HCT116 (cell line): Measurements from ENCODE around the gene CYP4F11. TPM values are rescaled to one million over a fixed set of nuclear protein-coding genes. Genes with fewer than 3 reads are reported as not detected.

Source experiments
- ATAC-seq: fragments of 200-7000 bp; cut with Tn5 transposase; 2 replicates; pipeline ENCODE4 v1.9.1; 2020; ENCODE audit warnings: mild to moderate bottlenecking, moderate library complexity
- BruUV-seq: library from RNA; stranded (reverse); fragments of 400-500 nt; replicated peaks from 2 replicates; lab custom pipeline; 2021; lab: Mats Ljungman, UMichigan
- CTCF ChIA-PET: fragments of 300-600 bp; sonication (Branson Sonifier 250); formaldehyde crosslinking; loops from one replicate; lab custom pipeline; 2021; ENCODE audit warnings: antibody characterized with exemption; lab: Charles Lee
- POLR2A ChIA-PET: fragments of 300-600, 350-600 bp; sonication (Branson Sonifier 250); formaldehyde crosslinking; loops from one replicate; lab custom pipeline; 2021; ENCODE audit warnings: antibody characterized with exemption; lab: Charles Lee
- RAD21 ChIA-PET, 2 experiments: fragments of 300-600 bp; sonication (Branson Sonifier 250); formaldehyde crosslinking; loops; one replicate each; lab custom pipeline; 2023; ENCODE audit warnings: low total read pairs in 2 of 2; ENCODE audit not compliant: uncharacterized antibody in 2 of 2, unreplicated experiment in 2 of 2, low non-redundant PET in 1 of 2; lab: Charles Lee
- DNase-seq: peaks from one replicate; pipeline ENCODE4 v3.0.0-alpha.2; 2010; ENCODE audit warnings: low read depth, low spot score
- H2AFZ ChIP-seq: fragments of 200-600 bp; shearing (Covaris generic), sonication (generic); 2 replicates; pipeline ENCODE4 v1.6.1; 2017; ENCODE audit warnings: low read depth, mixed run types, mixed read lengths, antibody characterized with exemption, low read length; ENCODE audit not compliant: poor library complexity, severe bottlenecking
- H3K27ac ChIP-seq: 2 replicates; pipeline ENCODE4 v1.5.1; 2012; ENCODE audit warnings: low read depth, low read length
- H3K27me3 ChIP-seq: fragments of 200-600 bp; sonication (generic); 2 replicates; pipeline ENCODE4 v1.6.1; 2016; ENCODE audit warnings: mixed run types, low read length, mixed read lengths; ENCODE audit not compliant: insufficient read depth
- H3K36me3 ChIP-seq, 2 experiments: fragments of 200-500 bp in 1 of 2; fragments of 200-600 bp in 1 of 2; sonication (Bioruptor generic) in 1 of 2; sonication (generic) in 1 of 2; 2 replicates each; pipeline versions ENCODE4 v1.5.1 to v1.6.1; 2014 to 2016; ENCODE audit warnings: low read length in 2 of 2, inconsistent platforms in 1 of 2, mixed read lengths in 1 of 2, mixed run types in 1 of 2; ENCODE audit not compliant: insufficient read depth in 2 of 2, control insufficient read depth in 1 of 2
- H3K4me1 ChIP-seq, 2 experiments: fragments of 200-600 bp in 1 of 2; sonication (generic) in 1 of 2; 2 replicates each; pipeline versions ENCODE4 v1.5.1 to v1.6.1; 2012 to 2017; ENCODE audit warnings: low read length in 2 of 2, inconsistent platforms in 1 of 2, mild to moderate bottlenecking in 1 of 2, mixed read lengths in 1 of 2, mixed run types in 1 of 2, moderate library complexity in 1 of 2; ENCODE audit not compliant: insufficient read depth in 2 of 2, control insufficient read depth in 1 of 2
- H3K4me2 ChIP-seq: fragments of 200-600 bp; sonication (generic); 2 replicates; pipeline ENCODE4 v1.6.1; 2017; ENCODE audit warnings: mixed run types, low read length, mixed read lengths
- H3K4me3 ChIP-seq, 2 experiments: fragments of 200-600 bp in 1 of 2; sonication (generic) in 1 of 2; replicated peaks in 1 of 2; 2 replicates each; pipeline ENCODE4 v1.5.1; 2011 to 2016; ENCODE audit warnings: low read length in 2 of 2, control low read depth in 1 of 2, low read depth in 1 of 2, mild to moderate bottlenecking in 1 of 2, mixed read lengths in 1 of 2, mixed run types in 1 of 2
- H3K79me2 ChIP-seq: fragments of 200-600 bp; sonication (generic); 2 replicates; pipeline ENCODE4 v1.6.1; 2017; ENCODE audit warnings: mild to moderate bottlenecking, mixed run types, low read length, moderate library complexity, mixed read lengths; ENCODE audit not compliant: insufficient read depth
- H3K9ac ChIP-seq: fragments of 200-600 bp; sonication (generic); 2 replicates; pipeline ENCODE4 v1.6.1; 2016; ENCODE audit warnings: low read length, mixed read lengths
- H3K9me2 ChIP-seq: fragments of 200-600 bp; sonication (generic), shearing (Covaris generic); 2 replicates; pipeline ENCODE4 v1.6.1; 2017; ENCODE audit warnings: mixed run types, mild to moderate bottlenecking, moderate library complexity; ENCODE audit not compliant: insufficient read depth
- H3K9me3 ChIP-seq, 2 experiments: fragments of 200-500 bp in 1 of 2; fragments of 200-600 bp in 1 of 2; sonication (Bioruptor generic) in 1 of 2; sonication (generic) in 1 of 2; 2 replicates each; pipeline ENCODE4 v1.6.1; 2014 to 2017; ENCODE audit warnings: low read length in 2 of 2, mixed read lengths in 2 of 2, inconsistent platforms in 1 of 2, low read depth in 1 of 2, mild to moderate bottlenecking in 1 of 2, mixed run types in 1 of 2, moderate library complexity in 1 of 2; ENCODE audit not compliant: control insufficient read depth in 1 of 2, insufficient read depth in 1 of 2
- H4K20me1 ChIP-seq: fragments of 200-600 bp; sonication (generic), shearing (Covaris generic); 2 replicates; pipeline ENCODE4 v1.6.1; 2017; ENCODE audit warnings: mixed run types, mild to moderate bottlenecking, moderate library complexity; ENCODE audit not compliant: insufficient read depth
- CBX3 ChIP-seq: IDR thresholded peaks from 2 replicates; pipeline ENCODE4 v1.6.1; 2012; ENCODE audit warnings: low read depth
- CEBPB ChIP-seq: IDR thresholded peaks from 2 replicates; pipeline ENCODE4 v1.6.1; 2012; ENCODE audit warnings: low read depth
- CTCF ChIP-seq, 3 experiments: fragments of 200-600 bp in 1 of 3; sonication (generic) in 1 of 3; IDR thresholded peaks in 2 of 3; conservative IDR thresholded peaks in 1 of 3; 2 replicates each; pipeline ENCODE4 v1.5.1; 2012 to 2017; ENCODE audit warnings: low read depth in 2 of 3, low read length in 2 of 3, antibody characterized with exemption in 1 of 3, borderline replicate concordance in 1 of 3, control low read depth in 1 of 3, mild to moderate bottlenecking in 1 of 3, mixed read lengths in 1 of 3, mixed run types in 1 of 3, moderate library complexity in 1 of 3; ENCODE audit not compliant: insufficient read depth in 1 of 3
- ELF1 ChIP-seq: IDR thresholded peaks from 2 replicates; pipeline ENCODE4 v1.6.1; 2012; ENCODE audit warnings: low read depth, borderline replicate concordance
- EZH2 ChIP-seq: fragments of 200-600 bp; sonication (generic); IDR thresholded peaks from 2 replicates; pipeline ENCODE4 v1.6.1; 2017; ENCODE audit warnings: antibody characterized with exemption, mixed run types
- FOSL1 ChIP-seq: IDR thresholded peaks from 2 replicates; pipeline ENCODE4 v1.6.1; 2012; ENCODE audit warnings: low read depth
- MAX ChIP-seq: IDR thresholded peaks from 2 replicates; pipeline ENCODE4 v1.6.1; 2012
- POLR2A ChIP-seq: IDR thresholded peaks from 2 replicates; pipeline ENCODE4 v1.7.0; 2011; ENCODE audit warnings: borderline replicate concordance; ENCODE audit not compliant: insufficient read depth, insufficient read length; ENCODE audit errors: extremely low read depth
- SIN3A ChIP-seq: IDR thresholded peaks from 2 replicates; pipeline ENCODE4 v1.6.1; 2012; ENCODE audit warnings: low read depth
- SP1 ChIP-seq: IDR thresholded peaks from 2 replicates; pipeline ENCODE4 v1.6.1; 2012; ENCODE audit warnings: low read depth
- TCF7L2 ChIP-seq: IDR thresholded peaks from 2 replicates; pipeline ENCODE4 v1.7.0; 2011; ENCODE audit warnings: borderline replicate concordance, inconsistent platforms; ENCODE audit not compliant: insufficient read depth, insufficient read length; ENCODE audit errors: extremely low read depth
- ZBTB33 ChIP-seq: IDR thresholded peaks from 2 replicates; pipeline ENCODE4 v1.6.1; 2011; ENCODE audit warnings: mild to moderate bottlenecking, low read length, moderate library complexity; ENCODE audit not compliant: insufficient replicate concordance; ENCODE audit errors: extremely low read depth
- intact Hi-C: fragments of 100-400 bp; cut with micrococcal nuclease; formaldehyde crosslinking; loops from 2 replicates; pipeline ENCODE4 v1.10.0; 2022
- total RNA-seq: library from RNA; stranded (reverse); gene quantifications from one replicate; pipeline ENCODE4 v1.2.1, GENCODE V29; 2021; ENCODE audit not compliant: unreplicated experiment

Gene CYP4F11
- total RNA-seq, 1 experiment from 2014 or later: 17.9 TPM

GRCh38 chr19:15911599-15912235 is 22.6 kb downstream of the CYP4F11 start:
- POLR2A ChIA-PET: no interaction called here
- ATAC-seq: no peak

More at GRCh38 chr19:15911599-15912235, 22.6 kb downstream of the CYP4F11 start:
- no peak overlapping the region for H3K9ac ChIP-seq
- no peak for DNase-seq
- H3K9me2 ChIP-seq: no peaks in the 10 kb centered on the region
- no peak overlapping the region for H3K4me3 ChIP-seq
- H3K79me2 ChIP-seq: no peaks in the 10 kb centered on the region
- TF ChIP-seq FOSL1: no peak
- TF ChIP-seq EZH2: no peak
- TF ChIP-seq POLR2A: no peak
- TF ChIP-seq CEBPB: no peak
- no peak for TF ChIP-seq MAX
- no peak for TF ChIP-seq TCF7L2
- TF ChIP-seq CBX3: no peak
- TF ChIP-seq ELF1: no peak
- TF ChIP-seq SP1: no peak
- TF ChIP-seq ZBTB33: no peak
- TF ChIP-seq SIN3A: no peak
- TF ChIP-seq CTCF (IDR thresholded peaks at IDR 0.05 in 2 of 3, conservative IDR thresholded peaks at IDR 0.05 in 1 of 3; ENCODE audit: borderline replicate concordance in 1 of 3, insufficient read depth in 1 of 3, low read depth in 2 of 3, low read length in 2 of 3): no peak
- RAD21 ChIA-PET: no interaction called here
- H3K27me3 ChIP-seq: no peaks in the 10 kb centered on the region
- peaks cover 0 to 5% of the 10 kb centered on the region in 2 experiments; a peak in 1 of 4 replicates for H3K36me3 ChIP-seq
- intact Hi-C loops: no loop called here
- CTCF ChIA-PET: no interaction called here
- BruUV-seq: no TSS peak
- no peak overlapping the region for H2AFZ ChIP-seq
- H3K9me3 ChIP-seq: no peaks in the 10 kb centered on the region
- no peaks in the 10 kb centered on the region for H4K20me1 ChIP-seq
- H3K27ac ChIP-seq: no peak overlapping the region
- no peaks in the 10 kb centered on the region for H3K4me1 ChIP-seq
- no peak overlapping the region for H3K4me2 ChIP-seq
